Measurements from ENCODE around the gene PAQR6.
"Not testable (repeated sequence)": the region's sequence is repeated elsewhere in the genome, so short reads cannot be mapped to it uniquely, and the experiment has no call there.

The PAQR6 gene

DNA sequence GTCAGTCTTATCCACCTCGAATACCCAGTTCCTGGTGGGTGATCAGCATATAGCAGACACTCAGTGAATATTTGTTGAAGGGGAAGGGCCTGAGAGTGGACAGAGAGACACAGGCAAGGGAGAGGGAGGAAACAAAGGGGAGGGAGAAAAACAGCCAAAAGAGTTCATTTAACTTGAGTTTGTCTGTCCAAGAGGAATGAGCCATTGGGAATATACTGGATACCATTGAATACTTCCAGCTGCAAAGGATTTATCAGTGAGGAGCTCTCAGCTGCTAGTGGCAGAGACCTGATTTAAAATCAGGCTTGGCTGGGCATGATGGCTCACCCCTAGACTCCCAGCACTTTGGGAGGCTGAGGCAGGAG is 17.4 kb downstream of the PAQR6 start:
- no peak for DNase-seq (ENCODE audit: low read depth in 2 of 2)

GRCh38 chr1:156229809-156230472 is 17.9 kb downstream of the PAQR6 start:
- no peak for DNase-seq (ENCODE audit: low read depth in 2 of 2)

DNA sequence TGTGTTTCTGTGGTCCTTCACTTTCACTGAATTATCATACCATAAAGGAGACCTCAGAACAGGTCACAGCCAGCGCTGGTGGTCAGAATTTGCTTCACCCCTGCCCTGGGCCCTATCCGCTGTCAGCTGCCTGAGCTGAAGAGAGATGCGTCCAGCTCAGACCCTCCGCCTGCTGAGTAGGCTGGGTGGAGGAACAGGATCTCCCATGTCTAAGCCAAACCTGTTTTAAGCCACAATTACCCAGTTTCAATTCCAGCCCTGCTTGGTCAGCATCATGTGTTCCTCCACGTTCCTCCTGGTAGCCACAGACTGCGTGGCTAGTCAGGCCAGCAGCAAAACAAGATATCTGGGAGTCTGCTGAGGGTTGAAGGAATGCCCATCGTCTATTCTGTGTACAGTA is 19.4 kb downstream of the PAQR6 start:
- no peak for DNase-seq (ENCODE audit: low read depth in 2 of 2)

DNA sequence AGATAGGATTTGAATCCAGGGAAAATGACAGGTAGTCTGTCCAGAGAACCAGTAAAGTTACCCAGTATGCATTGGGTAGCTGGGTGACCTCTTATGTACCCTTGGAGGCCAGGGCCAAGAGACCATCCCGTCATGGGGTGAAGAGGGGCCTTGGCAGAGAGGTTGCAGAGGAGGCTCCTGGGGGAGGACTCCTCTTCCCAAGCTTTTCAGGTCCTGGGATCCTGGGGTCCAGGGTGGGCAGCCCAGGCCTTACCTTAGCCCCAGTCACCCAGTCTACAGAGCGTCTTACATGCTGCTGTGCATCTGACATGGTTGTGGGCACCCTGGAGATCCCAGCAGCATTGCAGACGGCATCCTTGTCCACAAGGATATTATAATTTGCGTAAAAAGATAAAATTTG is 21.1 kb downstream of the PAQR6 start:
- DNase-seq (ENCODE audit: low read depth in 2 of 2) = no peak

- no peak for DNase-seq (ENCODE audit: low read depth in 2 of 2)
Measured at GRCh38 chr1:156226116-156226538, 21.7 kb downstream of the PAQR6 start.

DNA sequence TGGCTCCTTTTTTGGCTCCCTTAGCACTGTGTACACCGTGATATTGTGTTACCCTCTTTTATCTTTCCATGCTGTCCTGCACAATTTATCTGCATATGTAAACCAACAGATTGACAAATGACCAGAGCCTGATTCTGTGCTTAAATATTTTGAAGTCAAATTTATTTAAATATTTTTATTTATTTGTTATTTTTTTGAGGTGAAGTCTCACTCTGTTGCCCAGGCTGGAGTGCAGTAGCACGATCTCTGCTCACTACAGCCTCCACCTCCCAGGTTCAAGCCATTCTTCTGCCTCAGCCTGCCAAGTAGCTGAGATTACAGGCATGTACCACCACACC is 22.2 kb downstream of the PAQR6 start:
- DNase-seq (ENCODE audit: low read depth in 2 of 2) = no peak

DNA sequence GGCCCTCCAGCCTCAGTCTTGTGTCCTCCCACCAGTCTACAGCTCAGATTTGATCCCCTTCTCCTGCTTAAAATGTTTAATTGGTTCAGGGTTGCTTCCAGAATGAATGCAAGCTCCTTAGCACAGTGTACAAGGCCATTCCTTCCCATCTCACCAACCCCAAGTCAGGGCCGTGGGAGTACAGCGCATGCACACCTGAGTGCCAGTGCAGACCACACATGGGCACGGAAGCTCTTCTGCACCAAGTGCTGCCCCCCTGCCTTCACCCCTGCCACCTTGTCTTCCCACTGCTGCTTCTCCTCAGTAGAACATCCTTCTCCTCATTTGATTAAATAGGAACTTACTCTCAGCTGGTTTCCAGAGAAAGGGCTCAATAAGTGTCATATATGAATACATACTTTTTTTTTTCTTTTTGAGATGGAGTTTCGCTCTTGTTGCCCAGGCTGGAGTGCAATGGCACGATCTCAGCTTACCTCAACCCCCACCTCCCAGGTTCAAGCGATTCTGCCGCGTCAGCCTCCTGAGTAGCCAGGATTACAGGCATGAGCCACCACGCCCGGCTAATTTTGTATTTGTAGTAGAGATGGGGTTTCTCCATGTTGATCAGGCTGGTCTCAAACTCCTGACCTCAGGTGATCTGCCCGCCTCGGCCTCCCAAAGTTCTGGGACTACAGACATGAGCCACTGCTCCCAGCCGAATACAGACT is 25.7 kb downstream of the PAQR6 start:
- DNase-seq (ENCODE audit: low read depth in 2 of 2) = no peak

DNA sequence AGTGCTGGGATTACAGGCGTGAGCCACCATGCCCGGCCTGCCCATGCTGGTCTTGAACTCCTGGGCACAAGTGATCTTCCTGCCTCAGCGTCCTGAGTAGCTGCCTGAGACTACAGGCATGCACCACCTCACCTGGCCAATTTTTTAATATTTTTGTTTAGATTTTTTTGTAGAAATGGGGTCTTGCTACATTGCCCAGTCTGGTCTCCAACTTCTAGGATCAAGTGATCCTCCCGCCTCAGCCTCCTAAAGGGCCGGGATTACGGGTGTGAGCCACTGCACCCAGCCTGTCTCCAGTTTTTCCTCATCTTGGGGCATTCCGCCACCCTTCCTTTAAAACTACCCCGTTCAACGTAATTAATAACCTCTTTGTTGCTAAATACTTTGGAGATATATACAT is 27.6 kb downstream of the PAQR6 start:
- DNase-seq (ENCODE audit: low read depth in 2 of 2) = no peak

- peak in 1 of 2 donors; percentile 7 for DNase-seq (ENCODE audit: low read depth in 2 of 2)
Measured at GRCh38 chr1:156217871-156218270, 30.0 kb downstream of the PAQR6 start.

DNA sequence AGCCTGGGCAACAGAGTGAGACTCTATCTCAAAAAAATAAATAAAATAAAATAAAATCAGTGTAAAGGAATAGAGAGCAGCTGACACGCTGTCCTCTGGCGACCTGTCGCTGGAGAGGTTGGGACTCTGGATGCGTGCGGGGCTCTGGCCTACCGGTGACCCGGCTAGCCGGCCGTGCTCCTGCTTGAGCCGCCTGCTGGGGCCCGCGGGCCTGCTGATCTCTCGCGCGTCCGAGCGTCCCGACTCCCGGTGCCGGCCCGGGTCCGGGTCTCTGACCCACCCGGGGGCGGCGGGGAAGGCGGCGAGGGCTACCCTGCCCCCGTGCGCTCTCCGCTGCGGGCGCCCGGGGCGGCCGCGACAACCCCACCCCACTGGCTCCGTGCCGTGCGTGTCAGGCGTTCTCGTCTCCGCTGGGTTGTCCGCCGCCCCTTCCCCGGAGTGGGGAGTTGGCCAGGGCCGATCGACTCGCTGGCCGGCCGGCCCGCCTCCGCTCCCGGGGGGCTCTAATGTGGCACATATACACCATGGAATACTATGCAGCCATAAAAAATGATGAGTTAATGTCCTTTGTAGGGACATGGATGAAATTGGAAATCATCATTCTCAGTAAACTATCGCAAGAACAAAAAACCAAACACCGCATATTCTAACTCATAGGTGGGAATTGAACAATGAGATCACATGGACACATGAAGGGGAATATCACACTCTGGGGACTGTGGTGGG is 31.3 kb downstream of the PAQR6 start:
- DNase-seq (ENCODE audit: low read depth in 2 of 2) = not testable (repeated sequence)

GRCh38 chr1:156214024-156214748 is 33.7 kb downstream of the PAQR6 start:
- DNase-seq (ENCODE audit: low read depth in 2 of 2) = no peak

- no peak for DNase-seq (ENCODE audit: low read depth in 2 of 2)
Measured at GRCh38 chr1:156213644-156213966, 34.3 kb downstream of the PAQR6 start.

- peak; percentile 88 to 94 for DNase-seq (ENCODE audit: low read depth in 2 of 2)
Measured at GRCh38 chr1:156212833-156213643, 34.8 kb downstream of the PAQR6 start, which contains the start of gene PMF1. Gene PMF1 (plus strand): TSS chr1:156213007. CDS start chr1:156213016, 9 bp downstream.

- DNase-seq (ENCODE audit: low read depth in 2 of 2) = no peak
Measured at GRCh38 chr1:156212130-156212529, 35.7 kb downstream of the PAQR6 start.

GRCh38 chr1:156211243-156211642 is 36.6 kb downstream of the PAQR6 start:
- DNase-seq (ENCODE audit: low read depth in 2 of 2) = no peak

DNA sequence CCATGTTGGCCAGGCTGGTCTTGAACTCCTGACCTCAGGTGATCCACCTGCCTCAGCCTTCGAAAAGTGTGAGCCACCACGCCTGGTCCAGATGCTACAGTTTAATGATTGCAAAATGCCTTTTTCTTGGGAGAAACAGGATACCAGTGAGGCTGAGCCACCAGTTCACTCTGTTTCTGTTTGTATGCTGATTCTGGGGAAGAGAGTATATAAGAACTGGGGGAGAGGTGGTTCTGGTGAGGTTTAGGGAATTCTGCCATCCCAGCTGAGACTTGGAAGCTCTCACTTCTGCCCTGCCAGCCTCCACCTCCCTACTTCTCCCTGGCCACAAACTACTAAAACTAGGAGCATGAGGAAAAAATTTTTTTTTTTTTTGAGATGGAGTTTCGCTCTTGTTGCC is 43.2 kb downstream of the PAQR6 start:
- DNase-seq (ENCODE audit: low read depth in 2 of 2) = no peak

GRCh38 chr1:156203331-156203730 is 44.5 kb downstream of the PAQR6 start:
- no peak for DNase-seq (ENCODE audit: low read depth in 2 of 2)

DNA sequence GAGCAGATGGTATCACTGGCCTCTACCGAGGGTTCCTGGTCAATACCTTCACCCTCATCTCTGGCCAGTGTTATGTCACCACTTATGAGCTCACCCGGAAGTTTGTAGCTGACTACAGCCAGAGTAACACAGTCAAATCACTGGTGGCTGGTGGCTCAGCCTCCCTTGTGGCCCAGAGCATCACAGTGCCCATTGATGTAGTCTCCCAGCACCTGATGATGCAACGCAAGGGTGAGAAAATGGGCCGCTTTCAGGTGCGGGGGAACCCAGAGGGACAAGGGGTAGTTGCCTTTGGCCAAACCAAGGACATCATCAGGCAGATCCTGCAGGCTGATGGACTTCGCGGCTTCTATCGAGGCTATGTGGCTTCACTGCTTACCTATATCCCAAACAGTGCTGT is 47.8 kb downstream of the PAQR6 start:
- no peak for DNase-seq (ENCODE audit: low read depth in 2 of 2)

GRCh38 chr1:156198831-156199349 is 49.0 kb downstream of the PAQR6 start:
- no peak for DNase-seq (ENCODE audit: low read depth in 2 of 2)

DNA sequence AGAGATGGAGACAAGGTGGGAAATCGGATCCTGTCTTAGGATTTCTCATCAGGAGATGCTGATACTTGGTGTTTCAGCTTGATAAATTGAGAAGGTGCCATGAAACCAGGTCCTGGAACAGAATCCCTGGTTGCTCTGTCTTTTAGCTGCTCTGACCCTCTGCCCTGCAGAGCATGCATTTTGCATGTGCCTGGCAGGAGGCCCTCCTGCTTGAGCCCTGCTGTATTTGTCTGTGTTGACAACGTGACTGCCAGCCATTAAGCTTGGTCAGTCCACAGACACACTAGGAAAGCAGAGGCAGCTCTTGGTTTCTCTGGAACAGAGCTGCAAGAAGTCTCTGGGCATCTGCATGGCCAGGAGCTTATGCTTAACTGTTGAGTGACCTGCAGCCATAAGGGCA is 51.4 kb downstream of the PAQR6 start:
- DNase-seq (ENCODE audit: low read depth in 2 of 2) = no peak

DNA sequence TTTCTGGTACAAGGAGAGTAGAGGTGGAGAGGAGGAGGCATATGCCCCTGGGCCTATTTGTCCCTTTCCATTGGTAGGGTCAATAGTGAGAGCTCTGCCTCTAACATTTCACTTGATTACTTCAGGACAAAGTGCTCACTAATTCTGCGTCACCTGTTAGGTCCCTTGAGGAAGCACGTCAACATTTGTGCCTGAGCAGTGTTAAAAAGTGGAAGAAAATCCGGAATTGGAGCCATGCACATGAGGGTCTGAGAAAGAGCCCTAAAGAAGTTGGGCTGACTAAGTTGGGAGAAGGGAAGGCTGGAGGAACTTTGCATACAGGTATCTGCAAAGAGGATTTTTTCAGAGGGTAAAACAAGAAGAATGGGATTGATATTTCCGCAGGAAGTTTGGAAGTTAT is 52.0 kb downstream of the PAQR6 start:
- no peak for DNase-seq (ENCODE audit: low read depth in 2 of 2)

DNA sequence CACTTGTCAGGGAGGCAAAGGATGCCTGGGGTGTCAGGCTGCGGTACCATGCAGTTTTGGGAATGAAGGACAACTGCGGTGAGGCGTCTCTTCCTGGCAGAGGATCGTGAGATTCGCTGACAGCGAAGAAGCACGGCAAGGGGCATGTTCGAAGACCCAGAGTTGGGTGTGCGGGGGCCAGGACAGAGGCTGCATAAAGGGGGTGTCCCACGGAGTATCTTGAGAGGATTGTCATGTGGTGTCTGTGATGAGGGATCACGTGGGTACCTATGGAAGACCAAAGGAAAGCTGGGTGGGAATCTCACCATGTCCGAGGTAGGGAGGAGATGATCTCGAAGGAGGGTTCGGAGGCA is 53.6 kb downstream of the PAQR6 start:
- no peak for DNase-seq (ENCODE audit: low read depth in 2 of 2)
